ENCODE results near the gene C13orf42.
A peak's percentile ranks its signal among the peaks of the same experiment; 100 is the strongest.

C13orf42 gene

GRCh38 chr13:51111174-51111573, at the start of gene C13orf42:
TSS of gene C13orf42 (minus strand) at chr13:51111274. CDS start at chr13:51111209, 65 bp downstream.
- DNase-seq, result no peak

- peak; percentile 8 for DNase-seq
These were observed 47.9 kb upstream of the C13orf42 start for GRCh38 chr13:51158880-51159518.

DNA sequence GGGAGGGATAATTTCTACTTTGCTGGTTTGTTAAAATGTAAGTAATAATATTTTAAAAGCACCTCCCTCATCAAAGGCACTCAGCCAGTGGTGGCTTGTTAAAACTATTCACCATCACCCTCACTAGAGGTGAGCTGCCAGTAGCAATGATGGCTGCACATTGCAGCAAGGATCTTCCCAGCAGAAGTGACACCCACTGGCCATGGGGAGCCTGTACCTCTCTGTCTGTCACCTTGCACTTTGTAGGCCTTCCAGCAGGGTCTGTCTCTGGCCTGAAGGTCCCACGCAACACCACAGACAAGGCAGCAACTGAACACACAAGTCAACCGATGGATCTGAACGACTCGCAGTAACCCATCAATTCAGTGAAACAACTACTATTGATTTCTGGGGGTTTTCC, 47.3 kb upstream of the C13orf42 start:
- DNase-seq, result no peak

GRCh38 chr13:51156648-51157047, 45.6 kb upstream of the C13orf42 start:
- no peak for DNase-seq

GRCh38 chr13:51155776-51156515, 44.9 kb upstream of the C13orf42 start:
- DNase-seq, result no peak

DNA sequence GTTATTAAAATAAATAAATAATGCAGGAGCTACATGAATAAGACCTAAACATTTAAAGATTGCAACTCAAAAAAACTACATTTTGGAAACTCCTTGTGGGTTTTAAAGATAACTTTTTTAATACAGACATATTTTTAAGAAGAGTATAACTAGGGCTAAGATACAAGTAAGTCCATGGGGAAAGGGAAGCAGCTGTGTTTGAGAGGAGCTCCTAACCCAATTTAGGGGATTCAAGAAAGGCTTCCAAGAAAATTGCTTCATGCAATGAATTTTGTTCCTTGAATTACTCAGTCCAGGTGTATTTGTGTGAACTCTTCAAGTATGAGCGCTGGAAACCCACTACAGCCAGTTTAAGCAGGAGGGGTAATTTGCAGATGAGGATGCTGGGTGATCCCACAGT, 44.1 kb upstream of the C13orf42 start:
- no peak for DNase-seq

- peak; percentile 47 for DNase-seq
These were observed 43.0 kb upstream of the C13orf42 start for GRCh38 chr13:51154029-51154555.

DNA sequence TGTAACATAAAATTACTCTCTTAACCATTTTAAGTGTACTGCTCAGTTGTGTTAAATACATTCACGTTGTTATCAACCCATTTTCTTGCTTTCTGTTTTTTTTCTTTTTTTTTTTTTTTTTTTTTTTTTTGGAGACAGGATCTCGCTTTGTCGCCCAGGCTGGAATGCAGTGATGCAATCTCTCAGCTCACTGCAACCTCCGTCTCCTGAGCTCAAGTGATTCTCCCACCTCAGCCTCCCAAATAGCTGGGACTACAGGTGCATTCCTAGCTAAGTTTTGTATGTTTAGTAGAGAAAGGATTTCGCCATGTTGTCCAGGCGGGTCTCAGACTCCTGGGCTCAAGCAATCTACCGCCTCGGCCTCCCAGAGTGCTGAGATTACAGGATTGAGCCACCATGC, 42.5 kb upstream of the C13orf42 start:
- no peak for DNase-seq

- no peak for DNase-seq
These were observed 41.6 kb upstream of the C13orf42 start for GRCh38 chr13:51152701-51153100.

DNA sequence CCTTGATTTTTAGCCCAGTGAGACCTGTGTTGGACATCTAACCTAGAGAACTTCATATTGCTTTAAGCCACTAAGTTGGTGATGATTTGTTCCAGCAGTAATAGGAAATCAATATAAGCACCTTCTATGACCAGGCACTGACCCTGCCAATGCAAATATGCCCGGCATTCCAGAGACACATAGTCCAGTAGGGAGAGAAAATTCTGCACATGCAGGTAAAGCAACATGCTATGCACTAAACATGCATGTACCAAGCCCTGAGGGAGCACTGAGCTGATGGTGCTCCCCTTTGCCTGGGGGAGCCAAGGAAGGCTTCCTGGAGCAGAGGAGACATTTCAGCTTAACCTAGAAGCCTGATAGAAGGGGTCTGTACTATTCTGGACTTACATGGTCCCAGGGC, 40.4 kb upstream of the C13orf42 start:
- DNase-seq, result no peak

DNA sequence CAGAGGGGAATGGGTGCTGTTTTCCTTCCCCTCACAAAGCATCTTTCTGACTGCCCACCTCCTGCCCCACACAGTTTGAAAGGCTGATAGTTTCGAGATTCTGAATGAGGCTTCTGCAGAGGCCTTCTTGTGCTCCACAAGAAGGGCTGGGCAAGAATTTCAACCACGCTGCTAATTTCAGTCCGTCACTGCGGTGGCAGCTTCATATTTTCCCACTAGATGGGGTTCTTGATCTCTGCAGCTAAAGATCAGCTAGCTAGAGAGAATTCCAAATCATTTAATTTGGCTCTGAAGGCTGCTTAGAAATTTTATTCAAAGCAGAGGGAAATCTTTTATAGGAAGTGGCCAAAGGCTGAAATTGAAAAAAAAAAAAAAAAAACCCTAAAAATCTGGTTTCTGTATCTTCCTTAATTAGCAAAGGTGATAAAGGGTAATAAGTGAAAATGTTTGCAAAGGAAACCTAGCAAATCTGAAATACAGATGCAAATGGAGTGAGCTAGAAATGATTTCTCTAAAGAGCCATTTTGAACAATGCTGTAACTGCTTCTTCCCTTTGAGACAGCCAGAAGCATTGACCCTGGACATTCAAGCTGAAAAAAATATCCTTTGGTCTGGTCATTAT, 38.0 kb upstream of the C13orf42 start:
- no peak for DNase-seq

DNA sequence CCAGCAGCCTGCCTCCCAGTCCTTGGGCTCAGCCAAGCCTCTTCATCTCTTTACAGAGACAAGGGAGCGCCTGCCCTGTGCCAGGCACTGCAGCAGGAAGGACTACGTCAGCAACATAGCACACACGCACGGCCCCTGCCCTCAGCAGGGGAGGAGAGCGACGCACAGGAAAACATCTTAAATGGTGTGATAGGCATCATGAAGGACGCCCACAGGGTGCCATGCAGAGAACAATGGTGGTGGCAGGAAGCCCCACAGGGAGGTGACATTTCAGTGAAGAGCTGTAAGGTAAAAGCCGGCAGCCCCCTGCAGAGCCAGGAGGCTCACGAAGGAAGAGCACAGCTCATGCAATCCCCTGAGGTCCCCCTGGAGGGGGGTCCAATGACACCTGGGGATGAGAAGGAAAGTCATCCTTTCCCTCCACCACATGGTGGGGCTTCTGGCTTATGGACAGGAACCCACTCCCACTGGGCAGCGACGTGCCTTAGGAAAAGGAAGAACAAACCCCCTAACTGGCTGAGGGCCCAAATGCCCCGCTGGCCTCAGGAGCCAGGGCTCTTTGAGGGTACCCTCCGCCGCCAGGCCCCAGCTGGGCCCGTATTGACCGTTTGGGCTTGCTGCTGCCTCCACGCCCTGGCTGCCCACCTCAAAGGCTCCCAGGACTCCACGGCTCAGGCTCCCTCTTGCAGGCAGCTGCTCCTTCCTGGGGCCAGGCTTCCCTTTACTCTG, 37.3 kb upstream of the C13orf42 start:
- DNase-seq, result no peak

DNA sequence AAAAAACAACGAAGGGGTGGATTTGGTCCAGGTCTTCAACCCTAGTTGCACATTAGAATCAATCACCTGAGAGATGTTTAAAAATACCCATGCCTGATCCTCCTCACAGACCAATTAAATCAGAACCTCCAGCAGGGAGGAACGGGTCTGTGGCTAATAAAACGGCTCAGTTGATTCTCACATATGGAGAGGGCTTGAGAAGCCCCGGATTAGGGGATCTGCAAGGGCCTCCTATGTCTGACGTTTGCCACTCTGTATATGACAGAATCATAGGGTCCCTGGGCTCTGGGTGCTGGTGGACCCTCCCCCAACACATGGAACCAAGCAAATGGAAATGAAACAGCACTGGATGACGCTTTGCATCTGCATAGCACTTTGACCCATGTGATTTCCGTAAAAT, 36.7 kb upstream of the C13orf42 start:
- DNase-seq, result no peak

DNA sequence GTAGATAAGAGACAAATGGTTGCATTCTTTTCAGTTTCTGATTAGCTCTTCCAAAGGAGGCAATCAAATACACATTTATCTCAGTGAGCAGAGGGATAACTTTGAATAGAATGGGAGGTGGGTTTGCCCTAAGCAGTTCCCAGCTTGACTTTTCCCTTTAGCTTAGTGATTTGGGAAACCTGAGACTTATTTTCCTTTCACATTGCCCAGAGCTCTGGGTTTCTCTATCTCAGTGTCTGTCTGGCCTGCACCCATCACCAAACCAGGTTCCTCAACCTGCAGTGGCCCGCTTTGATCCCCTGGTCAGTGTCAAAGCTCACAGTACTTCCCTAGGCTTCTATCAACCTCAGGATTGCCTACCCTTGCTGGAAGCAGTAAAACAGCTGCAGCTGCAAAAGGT, 35.6 kb upstream of the C13orf42 start:
- no peak for DNase-seq

DNA sequence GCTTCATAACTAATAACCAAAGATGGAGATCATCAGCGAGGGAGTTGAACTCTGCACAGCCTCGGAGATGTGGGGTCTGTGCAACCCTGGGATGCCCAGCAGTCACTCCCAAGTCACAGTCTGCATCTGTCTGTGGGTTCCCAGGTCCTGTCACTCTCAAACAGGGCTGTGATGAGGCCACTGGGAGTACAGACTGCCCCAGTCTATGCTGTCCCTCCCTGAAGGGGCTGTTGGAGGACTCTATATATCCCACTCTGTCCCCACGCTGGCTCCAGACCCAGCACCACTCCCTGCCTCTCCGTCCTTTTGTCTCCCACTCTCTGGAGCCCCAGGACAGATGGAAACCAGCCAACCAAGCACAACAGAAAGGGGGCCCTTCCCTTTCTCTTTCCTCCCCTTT, 26.2 kb upstream of the C13orf42 start:
- no peak for DNase-seq

DNA sequence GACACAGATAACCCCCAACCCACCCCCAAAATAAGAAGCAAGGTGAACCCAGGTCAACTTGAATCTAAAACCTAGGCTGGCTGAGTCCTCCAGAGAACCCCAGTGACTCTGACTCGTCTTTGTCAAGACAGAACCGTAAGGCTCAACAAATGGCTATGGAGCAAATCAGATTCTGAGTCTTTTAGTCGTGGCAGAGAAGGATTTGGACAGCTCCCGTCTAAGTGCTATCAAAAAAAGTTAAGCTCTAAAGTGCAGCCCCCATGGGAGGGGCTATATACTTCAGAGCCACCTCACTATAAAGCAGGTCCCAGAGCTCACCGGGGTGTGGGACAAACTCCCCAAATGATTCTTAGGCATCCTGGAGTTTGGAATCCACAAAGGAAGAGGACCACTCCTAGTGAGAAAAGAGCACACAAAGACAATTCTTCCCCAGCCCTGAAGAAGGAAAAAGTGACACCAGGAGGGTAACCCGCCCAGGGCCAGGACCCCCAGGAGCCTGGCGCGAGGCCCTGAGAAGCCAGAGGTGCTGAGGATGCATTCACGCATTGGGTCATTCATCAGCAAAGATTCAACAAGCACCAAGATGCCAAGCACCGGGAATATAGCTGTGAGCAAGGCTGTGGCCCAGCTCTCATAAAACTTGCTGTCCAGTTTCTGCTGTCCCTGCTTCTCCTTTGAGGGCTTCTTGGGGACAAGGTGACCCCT, 25.4 kb upstream of the C13orf42 start:
- no peak for DNase-seq

GRCh38 chr13:51134763-51135365, 23.8 kb upstream of the C13orf42 start:
- DNase-seq, result no peak

DNA sequence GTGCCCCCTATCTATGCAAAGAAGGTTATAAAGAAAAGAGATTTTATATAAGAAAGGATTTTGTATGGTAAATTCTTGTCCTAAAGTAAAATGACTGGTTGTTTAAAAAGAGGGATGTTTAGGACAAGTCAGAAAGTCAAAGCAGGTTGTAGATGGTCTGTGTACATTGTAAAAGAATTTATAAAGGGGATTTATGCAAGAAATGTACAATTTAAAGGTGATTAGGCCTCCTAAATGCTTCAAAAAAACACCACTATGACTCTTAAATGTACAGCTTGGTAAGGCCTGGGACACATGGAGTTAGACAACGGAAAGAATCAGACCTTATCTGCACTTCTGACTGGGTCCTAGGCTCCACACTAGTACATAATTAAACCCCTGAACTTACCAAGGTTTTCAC, 19.3 kb upstream of the C13orf42 start:
- no peak for DNase-seq

GRCh38 chr13:51125495-51126226, 14.6 kb upstream of the C13orf42 start:
- peak; percentile 56 for DNase-seq

DNA sequence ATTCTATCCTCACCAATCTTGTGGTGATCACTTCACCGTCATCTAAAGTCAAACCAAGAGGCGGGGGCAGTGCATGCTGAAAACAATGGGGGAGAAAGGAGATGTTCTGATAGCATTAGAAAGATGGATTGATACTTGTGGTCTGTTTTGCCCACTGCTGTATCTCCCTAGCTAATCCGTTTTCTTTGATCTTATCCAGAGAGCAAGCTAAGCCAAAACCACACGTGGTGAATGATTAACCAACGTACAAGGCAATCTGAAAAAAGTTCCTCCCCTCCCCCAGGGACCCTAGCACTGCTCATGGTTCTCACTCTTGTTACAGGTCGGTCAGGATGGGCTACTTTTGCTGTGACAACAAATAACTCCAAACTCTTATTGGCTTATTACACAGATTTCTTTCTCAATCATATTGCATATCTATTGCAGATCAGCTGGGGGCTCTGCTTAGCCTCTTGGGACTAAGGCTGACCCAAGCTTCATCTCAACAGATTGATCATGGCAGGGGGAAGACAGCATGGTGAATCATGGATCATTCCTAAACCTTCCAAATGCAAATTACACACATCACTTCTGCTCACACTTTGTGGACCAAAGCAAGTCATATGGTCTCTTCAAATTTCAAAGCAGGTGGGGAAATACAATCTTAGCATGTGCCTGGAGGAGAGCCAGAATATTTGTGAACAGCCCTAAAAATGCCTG, 11.9 kb upstream of the C13orf42 start:
- peak; percentile 26 for DNase-seq

- peak; percentile 45 for DNase-seq
These were observed 9.8 kb upstream of the C13orf42 start for GRCh38 chr13:51120873-51121272.
